Measurements from ENCODE around the gene KRTDAP. TPM values are rescaled to one million over a fixed set of nuclear protein-coding genes. Genes with fewer than 3 reads are reported as not detected.
"Not testable (repeated sequence)": the region's sequence is repeated elsewhere in the genome, so short reads cannot be mapped to it uniquely, and the experiment has no call there.

The KRTDAP gene
- total RNA-seq, 4 donors from 2014 or later = not detected

DNA sequence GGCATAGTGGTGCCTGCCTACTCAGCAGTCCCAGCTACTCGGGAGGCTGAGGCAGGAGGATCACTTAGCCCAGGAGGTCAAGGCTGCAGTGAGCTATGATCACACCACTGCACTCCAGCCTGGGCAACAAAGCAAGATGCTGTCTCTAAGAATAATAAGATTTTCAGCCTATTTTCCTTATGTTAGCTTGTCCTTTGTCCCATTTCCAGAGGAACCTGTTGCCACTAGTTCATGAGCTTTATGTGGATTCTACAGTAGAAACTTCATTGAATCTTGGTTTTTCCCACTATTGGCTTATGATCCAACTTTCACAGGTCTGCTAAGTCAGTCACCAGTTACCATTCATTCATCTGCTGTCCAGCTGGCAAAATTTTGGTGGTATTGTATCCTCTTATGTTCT, 24.0 kb downstream of the KRTDAP start:
- DNase-seq = no peak
- in situ Hi-C loops (cut with MboI; ENCODE audit: low pct_ligation_motif_present in 1 of 4, low pct_unique_long_range_greater_than_20kb in 1 of 4, low sequenced_read_pairs in 3 of 4) = loop anchor here in 2 of 4 donors (10.0 to 25.0 kb wide), 2 partner anchors 104 to 111 kb away; partner anchors contain the start of genes FFAR3 (in 2 of the 2) and GPR42 (in 1 of the 2)
- Histone ChIP-seq H3K27me3 (no peaks in the 10 kb centered on the region), H3K36me3 (no peaks in the 10 kb centered on the region), H3K4me3 (no peak overlapping the region), H3K27ac (no peak overlapping the region), H3K9me3 (no peaks in the 10 kb centered on the region), H3K4me1 (peaks cover 0 to 16% (median 2%) of the 10 kb centered on the region in 4 donors)
- TF ChIP-seq, protein P1, sequence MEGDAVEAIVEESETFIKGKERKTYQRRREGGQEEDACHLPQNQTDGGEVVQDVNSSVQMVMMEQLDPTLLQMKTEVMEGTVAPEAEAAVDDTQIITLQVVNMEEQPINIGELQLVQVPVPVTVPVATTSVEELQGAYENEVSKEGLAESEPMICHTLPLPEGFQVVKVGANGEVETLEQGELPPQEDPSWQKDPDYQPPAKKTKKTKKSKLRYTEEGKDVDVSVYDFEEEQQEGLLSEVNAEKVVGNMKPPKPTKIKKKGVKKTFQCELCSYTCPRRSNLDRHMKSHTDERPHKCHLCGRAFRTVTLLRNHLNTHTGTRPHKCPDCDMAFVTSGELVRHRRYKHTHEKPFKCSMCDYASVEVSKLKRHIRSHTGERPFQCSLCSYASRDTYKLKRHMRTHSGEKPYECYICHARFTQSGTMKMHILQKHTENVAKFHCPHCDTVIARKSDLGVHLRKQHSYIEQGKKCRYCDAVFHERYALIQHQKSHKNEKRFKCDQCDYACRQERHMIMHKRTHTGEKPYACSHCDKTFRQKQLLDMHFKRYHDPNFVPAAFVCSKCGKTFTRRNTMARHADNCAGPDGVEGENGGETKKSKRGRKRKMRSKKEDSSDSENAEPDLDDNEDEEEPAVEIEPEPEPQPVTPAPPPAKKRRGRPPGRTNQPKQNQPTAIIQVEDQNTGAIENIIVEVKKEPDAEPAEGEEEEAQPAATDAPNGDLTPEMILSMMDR (IDR thresholded peaks at IDR 0.05) = no peak
- no peak for TF ChIP-seq EP300 (IDR thresholded peaks at IDR 0.05; ENCODE audit: low read depth)
- intact Hi-C loops (cut with DNase I; ENCODE audit: low total_unique reads) = no loop called here
- 100% methylated on average over 1 of the region's 1 CpG; no CpG with 5 or more reads in 1 of the 2 donors for WGBS, 2 donors (ENCODE audit: low coverage in 1 of 2)

- H3K36me3 ChIP-seq; DNase-seq; H3K4me3 ChIP-seq; H3K9me3 ChIP-seq; H3K27me3 ChIP-seq; intact Hi-C loops (cut with DNase I; ENCODE audit: low total_unique reads): not testable (repeated sequence)
- WGBS, 2 donors (ENCODE audit: low coverage in 1 of 2) = 63 to 75% methylated on average over 4 to 7 of the region's 7 CpGs
- Histone ChIP-seq H3K27ac (peak overlapping the region in 1 of 4 donors; percentile 43), H3K4me1 (peaks cover 0 to 40% (median 12%) of the 10 kb centered on the region in 4 donors)
- in situ Hi-C loops (cut with MboI; ENCODE audit: low pct_ligation_motif_present in 1 of 4, low pct_unique_long_range_greater_than_20kb in 1 of 4, low sequenced_read_pairs in 3 of 4) = loop anchor here in 2 of 4 donors (10.0 to 25.0 kb wide), 2 partner anchors 101 to 108 kb away; partner anchors contain the start of genes FFAR3 (in 2 of the 2) and GPR42 (in 1 of the 2)
These were observed 27.3 kb downstream of the KRTDAP start for GRCh38 chr19:35462956-35463355.

GRCh38 chr19:35462476-35462953, 27.7 kb downstream of the KRTDAP start:
- Histone ChIP-seq H3K27ac (peak overlapping the region in 2 of 4 donors; percentile 54 to 59), H3K27me3 (no peaks in the 10 kb centered on the region), H3K9me3 (no peaks in the 10 kb centered on the region), H3K36me3 (no peaks in the 10 kb centered on the region), H3K4me1 (peaks cover 0 to 40% (median 12%) of the 10 kb centered on the region in 4 donors), H3K4me3 (no peak overlapping the region)
- TF ChIP-seq POLR2AphosphoS5 (IDR thresholded peaks at IDR 0.05) (no peak), EP300 (IDR thresholded peaks at IDR 0.05; ENCODE audit: low read depth) (no peak), POLR2A (IDR thresholded peaks at IDR 0.05) (no peak)
- TF ChIP-seq, protein P1 (IDR thresholded peaks at IDR 0.05) = no peak
- intact Hi-C loops (cut with DNase I; ENCODE audit: low total_unique reads) = no loop called here
- 40 to 42% methylated on average over 3 to 6 of the region's 6 CpGs for WGBS, 2 donors (ENCODE audit: low coverage in 1 of 2)
- in situ Hi-C loops (cut with MboI; ENCODE audit: low pct_ligation_motif_present in 1 of 4, low pct_unique_long_range_greater_than_20kb in 1 of 4, low sequenced_read_pairs in 3 of 4) = loop anchor here in 2 of 4 donors (10.0 to 25.0 kb wide), 2 partner anchors 100 to 108 kb away; partner anchors contain the start of genes FFAR3 (in 2 of the 2) and GPR42 (in 1 of the 2)
- peak; percentile 18 for DNase-seq

DNA sequence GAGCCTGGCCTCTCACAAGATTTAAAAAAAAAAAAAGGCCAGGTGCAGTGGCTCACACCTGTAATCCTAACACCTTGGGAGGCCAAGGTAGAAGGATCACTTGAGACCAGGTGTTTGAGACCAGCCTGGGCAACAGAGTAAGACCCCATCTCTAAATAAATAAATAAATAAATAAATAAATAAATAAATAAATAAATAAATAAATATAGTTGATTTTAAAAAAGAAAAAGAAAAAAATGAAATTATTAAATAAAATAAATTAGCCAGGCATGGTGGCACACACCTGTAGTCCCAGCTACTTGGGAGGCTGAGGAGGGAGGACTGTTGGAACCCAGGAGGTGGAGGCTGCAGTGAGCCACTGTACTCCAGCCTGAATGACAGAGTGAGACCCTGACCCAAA, 28.5 kb downstream of the KRTDAP start:
- Histone ChIP-seq H3K27ac (peak overlapping the region in 2 of 4 donors; percentile 54 to 59), H3K4me1 (peaks cover 0 to 40% (median 12%) of the 10 kb centered on the region in 4 donors)
- H3K4me3 ChIP-seq; intact Hi-C loops (cut with DNase I; ENCODE audit: low total_unique reads); H3K36me3 ChIP-seq; H3K9me3 ChIP-seq; DNase-seq; H3K27me3 ChIP-seq: not testable (repeated sequence)
- in situ Hi-C loops (cut with MboI; ENCODE audit: low pct_ligation_motif_present in 1 of 4, low pct_unique_long_range_greater_than_20kb in 1 of 4, low sequenced_read_pairs in 3 of 4) = loop anchor here in 2 of 4 donors (10.0 to 25.0 kb wide), 2 partner anchors 99 to 107 kb away; partner anchors contain the start of genes FFAR3 (in 2 of the 2) and GPR42 (in 1 of the 2)

GRCh38 chr19:35461060-35461459, 29.2 kb downstream of the KRTDAP start:
- in situ Hi-C loops (cut with MboI; ENCODE audit: low pct_ligation_motif_present in 1 of 4, low pct_unique_long_range_greater_than_20kb in 1 of 4, low sequenced_read_pairs in 3 of 4) = loop anchor here in 2 of 4 donors (10.0 to 25.0 kb wide), 2 partner anchors 99 to 106 kb away; partner anchors contain the start of genes FFAR3 (in 2 of the 2) and GPR42 (in 1 of the 2)
- no peak for TF ChIP-seq EP300 (IDR thresholded peaks at IDR 0.05; ENCODE audit: low read depth)
- TF ChIP-seq POLR2A (IDR thresholded peaks at IDR 0.05) = no peak
- TF ChIP-seq, protein P1 (IDR thresholded peaks at IDR 0.05) = no peak
- TF ChIP-seq POLR2AphosphoS5 (IDR thresholded peaks at IDR 0.05) = no peak
- intact Hi-C loops (cut with DNase I; ENCODE audit: low total_unique reads) = no loop called here
- Histone ChIP-seq H3K27ac (peak overlapping the region in 1 of 4 donors; percentile 8), H3K27me3 (no peaks in the 10 kb centered on the region), H3K4me3 (no peak overlapping the region), H3K4me1 (peaks cover 0 to 40% (median 12%) of the 10 kb centered on the region in 4 donors), H3K36me3 (no peaks in the 10 kb centered on the region), H3K9me3 (no peaks in the 10 kb centered on the region)
- WGBS, 2 donors (ENCODE audit: low coverage in 1 of 2) = 83 to 88% methylated on average over 4 to 9 of the region's 9 CpGs
- no peak for DNase-seq

Data from transverse colon (tissue), 4 donors.